ENCODE measurements around the gene POLR2E. TPM values are rescaled to one million over a fixed set of nuclear protein-coding genes. Genes with fewer than 3 reads are reported as not detected.

The POLR2E gene
- total RNA-seq, 1 experiment from 2014 or later: 261 TPM

GRCh38 chr19:1118999-1119398 lies 23.8 kb upstream of the POLR2E start:
- H3K4me3 Mint-ChIP-seq: no peak overlapping the region
- H3K18ac ChIP-seq (ENCODE audit: insufficient read length, low read depth, low read length): no peak overlapping the region
- H4K91ac ChIP-seq (ENCODE audit: insufficient read length, low read depth, low read length): no peak overlapping the region
- no peak overlapping the region; the same call in 1 of the 2 replicates for H3K14ac ChIP-seq (ENCODE audit: insufficient read depth, low read length)
- no peak overlapping the region for H4K5ac ChIP-seq (ENCODE audit: insufficient read length, low read depth, low read length)
- H3K36me3 Mint-ChIP-seq (ENCODE audit: insufficient read depth in 1 of 3, low read depth in 3 of 3): peaks cover 14 to 41% (median 24%) of the 10 kb centered on the region in 3 experiments; a peak in 6 of 7 replicates
- H3K4me1 ChIP-seq (ENCODE audit: insufficient read depth, low read length): no peaks in the 10 kb centered on the region
- H3K56ac ChIP-seq (ENCODE audit: insufficient read length, low read depth, low read length): no peak overlapping the region
- no peak overlapping the region for H2BK120ac ChIP-seq (ENCODE audit: low read depth, low read length, poor library complexity, severe bottlenecking)
- no CpG with 5 or more reads among the region's 34 CpGs for WGBS (ENCODE audit: extremely low coverage, insufficient read length, low lambda C conversion rate)
- no peaks in the 10 kb centered on the region for H4K20me1 ChIP-seq (ENCODE audit: control insufficient read depth, insufficient read depth, insufficient read length)
- no peaks in the 10 kb centered on the region for H3K27me3 Mint-ChIP-seq (ENCODE audit: low read depth)
- no peak overlapping the region for H3K27ac Mint-ChIP-seq
- no peaks in the 10 kb centered on the region for H3K9me3 ChIP-seq (ENCODE audit: control insufficient read depth, low read depth, low read length)
- peaks cover 2 to 7% of the 10 kb centered on the region in 2 experiments; a peak in 3 of 4 replicates for H3K4me1 Mint-ChIP-seq
- no peak overlapping the region for H3K27ac ChIP-seq (ENCODE audit: insufficient read length, low read depth, low read length)
- H3K23ac ChIP-seq (ENCODE audit: insufficient read length, low read depth, low read length): no peak overlapping the region
- H4K8ac ChIP-seq (replicated peaks; ENCODE audit: insufficient read length, low read depth, low read length): no peak overlapping the region
- no peaks in the 10 kb centered on the region for H3K79me1 ChIP-seq (ENCODE audit: insufficient read depth, low read depth, low read length, poor library complexity, severe bottlenecking)
- no peak overlapping the region for H3K4me2 ChIP-seq (ENCODE audit: insufficient read depth, insufficient read length, low read length)
- H3K9ac ChIP-seq (ENCODE audit: extremely low read depth, insufficient read length, low read length): no peak overlapping the region
- no peaks in the 10 kb centered on the region for H3K27me3 ChIP-seq (ENCODE audit: insufficient read depth, low read length)
- no peaks in the 10 kb centered on the region for H3K79me2 ChIP-seq (ENCODE audit: insufficient read depth, low read length)
- H2BK15ac ChIP-seq (ENCODE audit: low read depth, low read length): no peak overlapping the region
- no peaks in the 10 kb centered on the region; a peak in 1 of 5 replicates for H3K9me3 Mint-ChIP-seq
- H3K23me2 ChIP-seq (ENCODE audit: insufficient read length, low read depth, low read length, poor library complexity, severe bottlenecking): no peaks in the 10 kb centered on the region
- no peak overlapping the region for H2BK12ac ChIP-seq (ENCODE audit: insufficient read length, low read depth, low read length)
- H2AFZ ChIP-seq (ENCODE audit: low read length): no peak overlapping the region
- H2AK5ac ChIP-seq (ENCODE audit: insufficient read length, low read length): no peak overlapping the region
- no peak for TF ChIP-seq CTCF (conservative IDR thresholded peaks at IDR 0.05)
- no peak overlapping the region for H2BK5ac ChIP-seq (ENCODE audit: insufficient read length, low read length)
- no peak overlapping the region for H2BK20ac ChIP-seq (ENCODE audit: low read depth, low read length, poor library complexity, severe bottlenecking)
- H3K4ac ChIP-seq (ENCODE audit: low read depth, low read length): no peak overlapping the region
- no peak overlapping the region for H3T11ph ChIP-seq (ENCODE audit: low read length)
- no peak for DNase-seq
